WI38 (cell line): ENCODE measurements around the gene CHAT.

Experiments
- H3K4me3 ChIP-seq: 2 replicates; pipeline ENCODE4 v1.5.1; 2011; ENCODE audit warnings: low read depth, mild to moderate bottlenecking, control low read depth, low read length
- CTCF ChIP-seq: IDR thresholded peaks from 2 replicates; pipeline ENCODE4 v1.5.1; 2012; ENCODE audit warnings: low read depth, mild to moderate bottlenecking, control low read depth, low read length

CHAT gene

GRCh38 chr10:49645871-49646870 lies 32.3 kb downstream of the CHAT start:
- no peak for TF ChIP-seq CTCF
- H3K4me3 ChIP-seq = no peak overlapping the region

DNA sequence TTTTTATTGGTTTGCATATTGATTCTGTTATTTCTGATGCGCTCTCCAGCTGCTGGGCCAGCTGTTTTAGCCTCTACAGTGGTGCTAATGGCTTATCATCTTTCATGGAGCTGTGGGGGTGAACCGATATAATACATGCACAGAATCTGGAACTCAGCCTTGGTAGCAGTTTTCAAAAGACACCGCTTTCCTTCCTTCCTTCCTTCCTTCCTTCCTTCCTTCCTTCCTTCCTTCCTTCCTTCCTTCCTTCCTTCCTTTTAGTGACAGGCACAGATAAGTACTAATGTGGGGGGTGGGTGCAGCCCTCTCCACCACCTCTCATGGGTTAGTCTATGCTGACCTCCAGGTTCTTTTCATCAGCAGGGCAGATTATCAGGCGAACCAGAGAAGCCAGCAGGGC lies 33.7 kb downstream of the CHAT start:
- no peak for TF ChIP-seq CTCF
- no peak overlapping the region for H3K4me3 ChIP-seq

DNA sequence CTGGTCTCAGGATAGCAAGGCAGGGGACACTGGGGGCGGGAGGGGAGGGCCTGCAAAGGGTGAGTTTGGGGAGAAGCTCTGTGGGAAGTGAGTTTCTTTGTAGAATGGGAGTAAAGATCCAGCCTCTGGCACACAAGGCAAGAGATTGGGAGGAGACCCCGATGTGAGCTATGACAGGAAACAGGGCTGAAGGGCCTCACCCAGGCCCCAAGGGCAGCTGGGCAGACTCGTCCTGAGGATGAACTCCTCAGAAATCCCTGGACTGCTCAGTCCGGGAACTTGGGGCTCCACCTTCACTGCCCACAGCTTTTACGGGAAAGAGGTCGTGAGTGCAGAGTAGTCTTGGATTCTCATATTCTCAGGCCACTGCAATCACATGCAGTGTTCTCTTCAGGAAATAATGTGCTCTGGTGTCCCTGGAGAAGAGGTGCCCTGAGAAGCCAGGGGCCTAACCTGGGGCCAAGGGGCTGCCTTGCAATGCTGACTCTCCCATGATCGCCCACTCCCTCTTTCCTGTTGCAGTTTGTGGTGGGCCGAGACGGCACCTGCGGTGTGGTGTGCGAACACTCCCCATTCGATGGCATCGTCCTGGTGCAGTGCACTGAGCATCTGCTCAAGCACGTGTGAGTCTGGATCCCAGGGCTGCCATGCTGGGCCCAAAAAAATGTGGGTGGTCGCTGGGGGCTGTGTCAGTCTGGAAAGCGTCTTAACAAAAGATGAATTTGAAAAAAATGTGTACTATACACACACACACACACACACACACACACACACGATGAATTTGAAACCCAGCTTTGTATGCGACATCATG lies 34.4 kb downstream of the CHAT start:
- no peak for TF ChIP-seq CTCF
- H3K4me3 ChIP-seq = no peak overlapping the region

GRCh38 chr10:49649294-49649693 lies 35.5 kb downstream of the CHAT start:
- no peak for TF ChIP-seq CTCF
- no peak overlapping the region for H3K4me3 ChIP-seq

- H3K4me3 ChIP-seq = no peak overlapping the region
- TF ChIP-seq CTCF = no peak
These were observed 36.3 kb downstream of the CHAT start for GRCh38 chr10:49649936-49650723.

GRCh38 chr10:49650724-49651034 lies 36.8 kb downstream of the CHAT start:
- TF ChIP-seq CTCF = no peak
- H3K4me3 ChIP-seq = no peak overlapping the region
